ENCODE measurements around the gene TTC23.

GRCh38 chr15:99110581-99111320 lies 138.6 kb downstream of the TTC23 start:
- TF ChIP-seq EZH2 (optimal IDR thresholded peaks at IDR 0.05; ENCODE audit: low read depth, low read length) (no peak), CTCF (IDR thresholded peaks at IDR 0.05; ENCODE audit: low read length) (no peak), EZH2phosphoT487 (IDR thresholded peaks at IDR 0.05; ENCODE audit: low read length) (no peak)

All from MM.1S (cell line).